Measurements from ENCODE around the gene ABCC2.

The ABCC2 gene

DNA sequence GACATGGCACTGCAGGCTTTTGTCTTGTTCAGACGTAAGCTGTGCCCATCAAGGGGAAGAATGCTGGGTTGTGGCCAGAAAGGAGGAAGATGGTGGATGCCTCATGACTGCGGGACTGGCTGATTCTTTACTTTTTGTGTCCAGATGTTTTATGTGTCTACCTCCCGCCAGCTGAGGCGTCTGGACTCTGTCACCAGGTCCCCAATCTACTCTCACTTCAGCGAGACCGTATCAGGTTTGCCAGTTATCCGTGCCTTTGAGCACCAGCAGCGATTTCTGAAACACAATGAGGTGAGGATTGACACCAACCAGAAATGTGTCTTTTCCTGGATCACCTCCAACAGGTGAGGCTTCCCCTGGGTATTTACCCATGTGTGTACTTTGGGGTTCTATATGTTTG lies 53.5 kb downstream of the ABCC2 start:
- no peak for TF ChIP-seq EGR1 (IDR thresholded peaks at IDR 0.05)

DNA sequence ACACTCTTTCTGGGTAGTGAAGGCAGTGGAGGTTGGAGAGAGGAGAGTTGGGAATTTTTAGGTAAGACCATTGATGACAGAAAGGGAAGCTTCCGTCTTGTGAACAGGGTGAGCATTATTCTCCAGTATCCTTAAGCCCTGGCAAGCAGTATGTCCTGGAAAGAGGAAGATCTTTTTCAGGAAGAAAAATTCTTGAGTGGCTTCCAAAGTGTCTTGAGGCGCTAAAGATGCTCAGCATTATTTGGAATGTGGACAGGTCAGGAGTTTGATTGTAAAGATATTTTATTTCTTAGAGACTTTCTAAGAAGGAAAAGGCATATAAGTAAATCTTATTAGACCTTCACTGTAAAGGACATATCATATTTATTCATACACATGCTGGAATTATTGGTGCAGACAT lies 54.3 kb downstream of the ABCC2 start:
- no peak for TF ChIP-seq CREB1 (IDR thresholded peaks at IDR 0.05; ENCODE audit: low read depth)
- TF ChIP-seq, protein P1, sequence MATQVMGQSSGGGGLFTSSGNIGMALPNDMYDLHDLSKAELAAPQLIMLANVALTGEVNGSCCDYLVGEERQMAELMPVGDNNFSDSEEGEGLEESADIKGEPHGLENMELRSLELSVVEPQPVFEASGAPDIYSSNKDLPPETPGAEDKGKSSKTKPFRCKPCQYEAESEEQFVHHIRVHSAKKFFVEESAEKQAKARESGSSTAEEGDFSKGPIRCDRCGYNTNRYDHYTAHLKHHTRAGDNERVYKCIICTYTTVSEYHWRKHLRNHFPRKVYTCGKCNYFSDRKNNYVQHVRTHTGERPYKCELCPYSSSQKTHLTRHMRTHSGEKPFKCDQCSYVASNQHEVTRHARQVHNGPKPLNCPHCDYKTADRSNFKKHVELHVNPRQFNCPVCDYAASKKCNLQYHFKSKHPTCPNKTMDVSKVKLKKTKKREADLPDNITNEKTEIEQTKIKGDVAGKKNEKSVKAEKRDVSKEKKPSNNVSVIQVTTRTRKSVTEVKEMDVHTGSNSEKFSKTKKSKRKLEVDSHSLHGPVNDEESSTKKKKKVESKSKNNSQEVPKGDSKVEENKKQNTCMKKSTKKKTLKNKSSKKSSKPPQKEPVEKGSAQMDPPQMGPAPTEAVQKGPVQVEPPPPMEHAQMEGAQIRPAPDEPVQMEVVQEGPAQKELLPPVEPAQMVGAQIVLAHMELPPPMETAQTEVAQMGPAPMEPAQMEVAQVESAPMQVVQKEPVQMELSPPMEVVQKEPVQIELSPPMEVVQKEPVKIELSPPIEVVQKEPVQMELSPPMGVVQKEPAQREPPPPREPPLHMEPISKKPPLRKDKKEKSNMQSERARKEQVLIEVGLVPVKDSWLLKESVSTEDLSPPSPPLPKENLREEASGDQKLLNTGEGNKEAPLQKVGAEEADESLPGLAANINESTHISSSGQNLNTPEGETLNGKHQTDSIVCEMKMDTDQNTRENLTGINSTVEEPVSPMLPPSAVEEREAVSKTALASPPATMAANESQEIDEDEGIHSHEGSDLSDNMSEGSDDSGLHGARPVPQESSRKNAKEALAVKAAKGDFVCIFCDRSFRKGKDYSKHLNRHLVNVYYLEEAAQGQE (IDR thresholded peaks at IDR 0.05; ENCODE audit: low read depth), result no peak
- TF ChIP-seq, protein P2, sequence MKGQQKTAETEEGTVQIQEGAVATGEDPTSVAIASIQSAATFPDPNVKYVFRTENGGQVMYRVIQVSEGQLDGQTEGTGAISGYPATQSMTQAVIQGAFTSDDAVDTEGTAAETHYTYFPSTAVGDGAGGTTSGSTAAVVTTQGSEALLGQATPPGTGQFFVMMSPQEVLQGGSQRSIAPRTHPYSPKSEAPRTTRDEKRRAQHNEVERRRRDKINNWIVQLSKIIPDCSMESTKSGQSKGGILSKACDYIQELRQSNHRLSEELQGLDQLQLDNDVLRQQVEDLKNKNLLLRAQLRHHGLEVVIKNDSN (IDR thresholded peaks at IDR 0.05), result no peak
- TF ChIP-seq, protein P3, sequence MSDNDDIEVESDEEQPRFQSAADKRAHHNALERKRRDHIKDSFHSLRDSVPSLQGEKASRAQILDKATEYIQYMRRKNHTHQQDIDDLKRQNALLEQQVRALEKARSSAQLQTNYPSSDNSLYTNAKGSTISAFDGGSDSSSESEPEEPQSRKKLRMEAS (IDR thresholded peaks at IDR 0.05), result no peak
- no peak for TF ChIP-seq ZBTB7A (IDR thresholded peaks at IDR 0.05; ENCODE audit: low read depth)
- TF ChIP-seq EGR1 (IDR thresholded peaks at IDR 0.05), result no peak

DNA sequence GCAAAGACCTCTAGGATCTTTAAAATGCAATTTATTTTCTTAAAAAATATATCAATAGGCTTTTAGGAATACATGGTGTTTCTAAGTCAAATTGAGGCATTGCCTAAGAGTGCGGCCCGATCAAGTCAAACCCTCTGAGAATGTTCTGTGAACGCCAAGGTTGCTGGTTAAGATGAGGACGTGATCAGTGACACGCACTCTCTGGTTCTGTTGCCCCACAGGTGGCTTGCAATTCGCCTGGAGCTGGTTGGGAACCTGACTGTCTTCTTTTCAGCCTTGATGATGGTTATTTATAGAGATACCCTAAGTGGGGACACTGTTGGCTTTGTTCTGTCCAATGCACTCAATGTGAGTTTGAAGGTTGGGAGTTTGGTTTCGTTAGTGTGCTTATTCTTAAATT lies 59.3 kb downstream of the ABCC2 start:
- TF ChIP-seq TAF1 (IDR thresholded peaks at IDR 0.05; ENCODE audit: low read depth), result no peak

DNA sequence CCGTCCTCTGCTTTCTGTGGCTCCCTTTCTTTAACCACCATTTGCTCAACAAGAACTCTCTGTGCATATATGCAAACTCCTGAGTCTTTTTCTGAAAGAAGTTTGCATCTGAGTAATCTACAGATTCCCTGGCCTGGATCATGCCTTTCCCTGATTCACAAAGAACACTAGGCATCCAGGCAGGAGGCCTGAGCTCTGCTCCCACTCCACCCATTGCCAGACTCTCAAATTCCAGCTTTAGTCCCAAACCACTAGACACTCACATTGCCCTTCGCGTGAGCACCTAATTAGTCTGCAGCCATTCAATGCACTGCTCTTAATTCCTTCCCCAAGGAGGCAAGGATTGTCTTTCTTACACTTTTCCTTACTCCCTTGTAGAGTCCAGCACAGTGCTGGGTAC lies 60.9 kb downstream of the ABCC2 start:
- TF ChIP-seq FOXM1 (IDR thresholded peaks at IDR 0.05; ENCODE audit: borderline replicate concordance, low read depth) (no peak), CEBPB (IDR thresholded peaks at IDR 0.05) (no peak), CREB1 (IDR thresholded peaks at IDR 0.05; ENCODE audit: low read depth) (no peak), TEAD4 (IDR thresholded peaks at IDR 0.05) (no peak), EP300 (IDR thresholded peaks at IDR 0.05; ENCODE audit: borderline replicate concordance) (no peak), EGR1 (IDR thresholded peaks at IDR 0.05) (no peak), TAF1 (IDR thresholded peaks at IDR 0.05; ENCODE audit: low read depth) (no peak)
- TF ChIP-seq, protein P1 (IDR thresholded peaks at IDR 0.05; ENCODE audit: low read depth), result no peak
- TF ChIP-seq, protein P2 (IDR thresholded peaks at IDR 0.05), result no peak

DNA sequence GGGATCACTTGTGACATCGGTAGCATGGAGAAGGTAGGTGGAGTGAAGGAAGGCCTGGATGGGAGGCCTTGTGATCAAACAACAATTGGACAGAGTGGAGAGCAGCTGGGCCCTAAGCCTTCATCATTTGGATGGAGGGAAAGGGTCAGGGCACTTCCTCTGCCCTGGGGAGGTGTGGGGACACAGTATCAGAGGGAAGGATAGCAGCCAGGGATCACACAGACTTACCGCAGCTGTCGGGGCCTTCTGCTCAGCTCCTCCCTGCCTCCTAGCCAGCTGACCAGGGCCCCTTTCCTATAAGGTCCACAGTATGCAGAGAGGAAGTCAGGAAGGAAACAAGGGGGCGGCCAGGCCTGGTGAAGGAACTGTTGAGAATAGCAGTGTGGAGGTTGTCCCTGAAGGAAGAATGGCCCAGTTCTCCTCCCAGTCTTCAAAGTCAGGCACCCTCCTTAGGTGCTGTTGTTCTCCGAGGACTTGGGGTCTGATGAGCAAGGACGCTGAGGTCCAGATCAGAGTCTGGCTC lies 62.1 kb downstream of the ABCC2 start:
- TF ChIP-seq YY1 (IDR thresholded peaks at IDR 0.05; ENCODE audit: low read depth), result no peak
- no peak for TF ChIP-seq CREB1 (IDR thresholded peaks at IDR 0.05; ENCODE audit: low read depth)
- TF ChIP-seq FOXM1 (IDR thresholded peaks at IDR 0.05; ENCODE audit: borderline replicate concordance, low read depth), result no peak
- TF ChIP-seq, protein P3 (IDR thresholded peaks at IDR 0.05), result no peak
- no peak for TF ChIP-seq EGR1 (IDR thresholded peaks at IDR 0.05)
- TF ChIP-seq ZBTB7A (IDR thresholded peaks at IDR 0.05; ENCODE audit: low read depth), result no peak
- TF ChIP-seq CEBPB (IDR thresholded peaks at IDR 0.05), result no peak
- TF ChIP-seq EP300 (IDR thresholded peaks at IDR 0.05; ENCODE audit: borderline replicate concordance), result no peak
- TF ChIP-seq, protein P1 (IDR thresholded peaks at IDR 0.05; ENCODE audit: low read depth), result no peak
- no peak for TF ChIP-seq TEAD4 (IDR thresholded peaks at IDR 0.05)
- TF ChIP-seq, protein P2 (IDR thresholded peaks at IDR 0.05), result no peak
- no peak for TF ChIP-seq TAF1 (IDR thresholded peaks at IDR 0.05; ENCODE audit: low read depth)
- TF ChIP-seq TCF12 (IDR thresholded peaks at IDR 0.05; ENCODE audit: low read depth), result no peak
- TF ChIP-seq RAD21 (IDR thresholded peaks at IDR 0.05; ENCODE audit: low read depth), result no peak
